ENCODE data around the gene RRP15.

The RRP15 gene

GRCh38 chr1:218368686-218369085 is 83.6 kb downstream of the RRP15 start:
- no peaks in the 10 kb centered on the region for H3K27me3 ChIP-seq (ENCODE audit: low read depth, low read length)
- no peak for TF ChIP-seq CTCF (IDR thresholded peaks at IDR 0.05; ENCODE audit: low read depth, low read length)
- H3K4me3 ChIP-seq (ENCODE audit: low read length) = no peak overlapping the region
- no peaks in the 10 kb centered on the region for H3K79me2 ChIP-seq (ENCODE audit: low read length)
- no peak overlapping the region for H2AFZ ChIP-seq (ENCODE audit: low read depth, low read length)
- H3K4me1 ChIP-seq (ENCODE audit: low read length) = no peaks in the 10 kb centered on the region
- H3K36me3 ChIP-seq (replicated peaks; ENCODE audit: low read depth, low read length) = no peaks in the 10 kb centered on the region
- H3K9me3 ChIP-seq (ENCODE audit: insufficient read depth, low read length) = no peaks in the 10 kb centered on the region
- no peak overlapping the region for H3K4me2 ChIP-seq (ENCODE audit: low read length)
- H3K27ac ChIP-seq (ENCODE audit: low read length) = no peak overlapping the region
- H3K9ac ChIP-seq (ENCODE audit: low read length) = no peak overlapping the region
- no peaks in the 10 kb centered on the region for H4K20me1 ChIP-seq (ENCODE audit: insufficient read depth, low read length)

DNA sequence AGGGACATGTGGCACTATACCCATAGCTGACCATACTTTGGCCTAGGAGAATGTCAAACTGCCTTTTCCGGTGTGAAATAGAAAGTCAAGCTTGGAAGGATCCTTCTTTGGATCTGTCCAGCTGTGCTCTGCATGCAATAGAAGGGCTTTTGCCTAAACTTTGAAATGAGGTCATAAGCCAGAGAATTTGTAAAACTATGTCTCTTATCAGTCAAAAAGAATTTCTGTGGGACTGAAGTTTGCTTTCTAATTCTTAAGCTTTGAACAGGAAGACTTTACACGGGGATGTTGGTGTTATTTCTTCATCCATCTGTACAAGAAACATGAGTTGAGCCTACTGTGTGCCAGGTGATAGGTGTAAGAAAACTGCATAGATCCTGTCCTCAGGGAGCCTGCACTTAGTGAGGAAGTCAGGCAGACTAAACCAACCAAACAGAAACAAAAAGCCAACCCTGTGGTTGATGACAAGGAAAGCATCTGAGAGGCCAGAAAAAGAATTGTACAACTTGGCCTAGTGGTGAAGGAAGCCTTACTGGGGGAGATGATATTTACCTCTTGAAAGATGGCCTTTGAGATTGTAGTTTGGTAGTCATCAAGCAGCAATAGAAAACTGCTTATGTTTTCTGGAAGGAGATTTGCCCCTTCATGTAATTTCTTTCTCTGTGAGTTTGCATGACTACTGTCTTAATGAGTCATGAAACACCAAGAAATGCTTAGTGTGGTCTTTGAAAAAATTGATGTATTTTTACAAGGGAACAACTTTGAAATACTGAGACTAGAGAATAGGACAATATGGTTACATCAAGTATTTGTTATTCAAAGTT is 84.8 kb downstream of the RRP15 start:
- Histone ChIP-seq H2AFZ (ENCODE audit: low read depth, low read length) (no peak overlapping the region), H3K4me1 (ENCODE audit: low read length) (no peaks in the 10 kb centered on the region; the same call in 1 of the 2 replicates), H3K36me3 (replicated peaks; ENCODE audit: low read depth, low read length) (no peaks in the 10 kb centered on the region), H4K20me1 (ENCODE audit: insufficient read depth, low read length) (no peaks in the 10 kb centered on the region), H3K9me3 (ENCODE audit: insufficient read depth, low read length) (no peaks in the 10 kb centered on the region), H3K9ac (ENCODE audit: low read length) (no peak overlapping the region), H3K79me2 (ENCODE audit: low read length) (no peaks in the 10 kb centered on the region), H3K27ac (ENCODE audit: low read length) (no peak overlapping the region), H3K4me3 (ENCODE audit: low read length) (no peak overlapping the region), H3K27me3 (ENCODE audit: low read depth, low read length) (no peaks in the 10 kb centered on the region), H3K4me2 (ENCODE audit: low read length) (no peak overlapping the region)
- TF ChIP-seq EZH2phosphoT487 (IDR thresholded peaks at IDR 0.05; ENCODE audit: low read depth) (no peak), CTCF (IDR thresholded peaks at IDR 0.05; ENCODE audit: low read depth, low read length) (no peak)

- H3K27me3 ChIP-seq (ENCODE audit: low read depth, low read length) = no peaks in the 10 kb centered on the region
- TF ChIP-seq CTCF (IDR thresholded peaks at IDR 0.05; ENCODE audit: low read depth, low read length) = no peak
- TF ChIP-seq EZH2phosphoT487 (IDR thresholded peaks at IDR 0.05; ENCODE audit: low read depth) = no peak
- H3K36me3 ChIP-seq (replicated peaks; ENCODE audit: low read depth, low read length) = no peaks in the 10 kb centered on the region
- H3K4me2 ChIP-seq (ENCODE audit: low read length) = no peak overlapping the region
- no peaks in the 10 kb centered on the region for H3K79me2 ChIP-seq (ENCODE audit: low read length)
- no peak overlapping the region for H3K9ac ChIP-seq (ENCODE audit: low read length)
- no peaks in the 10 kb centered on the region for H3K9me3 ChIP-seq (ENCODE audit: insufficient read depth, low read length)
- H3K27ac ChIP-seq (ENCODE audit: low read length) = no peak overlapping the region
- peaks cover 15% of the 10 kb centered on the region for H3K4me1 ChIP-seq (ENCODE audit: low read length)
- no peaks in the 10 kb centered on the region for H4K20me1 ChIP-seq (ENCODE audit: insufficient read depth, low read length)
- no peak overlapping the region for H2AFZ ChIP-seq (ENCODE audit: low read depth, low read length)
- H3K4me3 ChIP-seq (ENCODE audit: low read length) = no peak overlapping the region
Measured at GRCh38 chr1:218371927-218372672, 87.0 kb downstream of the RRP15 start.
